Ecto neural progenitor cell (in vitro differentiated cells): ENCODE results near the gene HUNK.
"Not testable (repeated sequence)": the region's sequence is repeated elsewhere in the genome, so short reads cannot be mapped to it uniquely, and the experiment has no call there.

Experiments used
- DNase-seq: peaks from one replicate; pipeline ENCODE4 v3.0.0-alpha.2; 2018; ENCODE audit warnings: low spot score

Gene HUNK

DNA sequence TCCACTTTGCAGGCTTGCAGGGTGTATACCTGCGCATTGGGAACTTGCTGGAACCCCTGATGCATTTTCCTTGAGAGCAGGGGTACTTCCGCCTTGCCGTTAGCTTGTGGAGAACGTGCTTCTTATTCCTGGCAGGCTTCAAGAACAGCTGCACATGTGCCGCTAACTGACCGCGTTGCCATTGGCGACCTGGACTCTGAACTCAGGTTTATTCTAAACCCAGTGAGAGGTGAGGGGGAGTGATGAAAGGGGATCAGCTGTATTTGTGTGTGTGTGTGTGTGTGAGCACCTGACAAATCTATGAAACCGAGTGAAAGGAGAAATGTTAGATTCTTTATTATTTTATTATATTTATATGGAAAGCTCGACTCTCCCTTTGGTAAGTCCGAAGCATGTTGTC, 128.6 kb downstream of the HUNK start:
- DNase-seq: no peak

- no peak for DNase-seq
These were observed 130.6 kb downstream of the HUNK start for GRCh38 chr21:32003411-32003810.

- DNase-seq: no peak
These were observed 131.5 kb downstream of the HUNK start for GRCh38 chr21:32004291-32004690.

DNA sequence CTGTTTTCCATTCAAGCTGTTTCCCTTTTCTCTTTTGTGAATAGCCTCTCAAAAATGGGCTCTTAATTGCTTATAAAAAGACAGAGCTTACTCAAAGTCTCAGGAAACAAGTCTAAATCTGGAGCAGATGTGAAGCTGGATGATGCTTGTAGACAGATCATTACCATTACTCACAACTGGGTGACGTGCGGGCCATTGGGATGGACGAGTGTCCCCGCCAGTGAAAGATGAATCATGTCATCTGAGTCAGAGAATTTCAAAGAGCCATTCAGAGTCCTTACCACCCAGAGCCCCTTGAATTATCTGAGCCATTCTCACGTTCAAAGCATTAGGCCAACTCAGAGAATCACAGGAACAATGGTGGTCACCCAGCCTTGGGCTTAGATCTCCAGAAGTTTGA, 134.6 kb downstream of the HUNK start:
- DNase-seq: no peak

GRCh38 chr21:32008714-32009113, 135.9 kb downstream of the HUNK start:
- DNase-seq: no peak

GRCh38 chr21:32009263-32009662, 136.4 kb downstream of the HUNK start:
- DNase-seq: no peak

DNA sequence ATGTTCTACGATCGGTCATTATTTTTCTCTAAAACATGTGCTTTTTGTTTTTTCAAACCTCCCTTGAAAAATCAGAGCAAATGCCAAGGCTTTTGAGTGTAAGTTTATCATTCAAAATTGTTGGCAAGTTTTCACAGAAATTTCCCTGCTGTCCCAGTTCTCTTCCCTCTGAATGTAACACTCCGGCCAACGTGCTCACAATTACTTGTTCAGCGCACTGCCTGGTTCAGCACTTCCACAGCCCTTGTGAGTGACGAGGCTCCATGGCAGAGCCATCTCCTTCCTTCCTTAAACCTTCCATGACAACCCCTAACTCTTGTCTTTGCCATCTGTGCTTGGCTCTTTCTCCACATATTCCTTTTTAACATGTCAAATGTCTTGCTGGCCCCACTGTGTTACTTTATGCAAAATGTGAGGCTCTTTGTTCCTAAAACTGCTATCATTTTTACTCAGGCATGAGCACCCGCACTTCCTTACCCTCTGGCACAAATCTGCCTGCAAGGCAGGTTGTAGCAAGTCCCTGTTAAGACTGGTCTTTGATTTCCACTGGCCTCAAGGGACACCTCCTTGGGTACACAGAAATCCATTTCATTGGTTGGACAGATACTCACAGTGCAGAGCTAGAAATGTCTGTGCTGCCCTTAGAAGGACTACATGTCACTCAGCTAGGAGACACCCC, 142.8 kb downstream of the HUNK start:
- DNase-seq: no peak

- no peak for DNase-seq
These were observed 145.6 kb downstream of the HUNK start for GRCh38 chr21:32018381-32018780.

DNA sequence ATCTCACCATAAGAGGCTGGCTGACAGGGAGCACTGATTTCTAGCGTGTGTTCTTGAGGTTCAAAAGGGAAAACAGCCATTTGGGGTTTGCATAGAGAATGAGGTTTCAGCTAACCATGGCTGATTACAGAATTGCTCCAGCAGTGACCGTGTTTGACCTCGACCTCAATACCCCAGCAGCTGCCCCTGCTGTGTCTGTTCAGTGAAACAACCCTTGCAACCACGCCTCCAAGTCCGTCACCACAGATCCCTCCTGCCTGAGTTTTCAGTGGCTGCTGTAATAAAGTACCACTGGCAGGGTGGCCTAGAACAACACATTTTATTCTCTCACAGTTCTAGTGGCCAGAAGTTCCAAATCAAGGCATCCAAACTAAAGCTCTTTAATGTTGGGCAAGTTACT, 147.7 kb downstream of the HUNK start:
- no peak for DNase-seq

GRCh38 chr21:32021319-32021994, 148.6 kb downstream of the HUNK start:
- DNase-seq: no peak

GRCh38 chr21:32022146-32022545, 149.3 kb downstream of the HUNK start:
- DNase-seq: no peak

DNA sequence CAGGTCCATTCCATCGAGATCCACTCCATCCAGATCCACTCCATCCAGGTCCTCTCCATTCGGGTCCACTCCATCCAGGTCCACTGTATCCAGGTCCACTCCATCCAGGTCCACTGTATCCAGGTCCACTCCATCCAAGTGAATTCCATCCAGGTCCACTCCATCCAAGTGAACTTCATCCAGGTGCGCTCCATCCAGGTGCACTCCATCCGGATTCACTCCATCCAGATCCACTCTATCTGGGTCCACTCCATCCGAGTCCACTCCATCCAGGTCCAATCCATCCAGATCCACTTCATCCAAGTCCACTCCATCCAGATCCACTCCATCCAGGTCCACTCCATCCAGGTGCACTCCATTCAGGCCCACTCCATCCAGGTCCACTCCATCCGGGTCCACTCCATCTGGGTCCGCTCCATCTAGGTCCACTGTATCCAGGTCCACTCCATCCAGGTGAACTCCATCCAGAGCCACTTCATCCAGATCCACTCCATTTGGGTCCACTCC, 157.4 kb downstream of the HUNK start:
- no peak for DNase-seq

DNA sequence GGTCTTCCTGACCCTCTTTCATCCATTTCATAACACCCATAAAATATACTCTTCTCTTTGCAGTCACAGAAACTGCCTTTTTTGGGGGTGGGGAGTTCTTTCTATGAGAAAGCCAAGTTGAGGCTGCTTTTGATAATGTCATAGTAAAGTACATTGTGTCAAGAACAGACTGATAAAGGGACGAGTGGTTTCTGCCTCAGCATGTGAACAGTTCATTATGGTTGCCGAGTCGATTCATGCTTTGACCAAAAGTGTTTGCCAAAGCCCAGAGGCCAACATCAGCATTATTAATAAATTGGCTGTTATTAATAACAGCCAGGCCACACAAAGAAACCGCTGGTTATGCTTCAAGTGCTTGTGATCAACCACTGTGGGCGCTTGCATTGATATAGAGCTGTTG, 162.0 kb downstream of the HUNK start:
- DNase-seq: no peak

DNA sequence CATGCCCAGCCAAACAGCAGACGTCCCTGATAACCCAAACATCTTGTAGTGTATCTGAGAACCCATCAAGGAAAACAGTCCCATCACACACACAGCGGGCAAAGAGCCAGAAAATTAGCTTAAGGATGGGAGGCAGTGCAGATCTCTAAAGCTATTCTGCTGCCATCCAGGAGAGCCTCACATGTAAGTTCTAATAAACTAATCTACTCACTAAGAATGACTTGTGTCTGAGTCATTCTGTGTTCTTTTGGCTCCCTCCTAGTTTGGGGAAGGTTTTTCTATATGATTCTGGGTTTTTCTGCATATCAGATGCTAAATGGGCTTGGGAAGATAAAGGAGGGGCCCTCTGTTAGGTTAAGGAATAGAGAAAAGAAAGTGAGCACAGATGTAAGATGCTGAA, 162.8 kb downstream of the HUNK start:
- DNase-seq: no peak

- no peak for DNase-seq
These were observed 163.9 kb downstream of the HUNK start for GRCh38 chr21:32036756-32037155.

- not testable (repeated sequence) for DNase-seq
These were observed 165.9 kb downstream of the HUNK start for GRCh38 chr21:32038751-32039150.

DNA sequence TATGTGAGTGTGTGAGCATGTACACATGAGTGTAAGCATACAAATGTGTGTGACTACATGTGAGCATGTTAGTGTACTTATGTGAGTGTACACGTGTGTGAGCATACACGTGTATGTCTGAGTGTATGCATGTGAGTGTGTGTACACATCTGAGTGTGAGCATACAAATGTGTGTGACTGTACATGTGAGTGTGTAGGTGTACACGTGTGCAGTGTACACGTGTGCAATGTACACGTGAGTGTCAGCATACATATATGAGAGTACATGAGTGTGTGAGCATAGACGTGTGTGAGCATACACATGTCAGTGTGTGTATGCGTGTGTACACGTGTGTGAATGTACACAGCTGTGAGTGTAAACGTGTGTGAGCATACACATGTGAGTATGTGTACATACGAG, 170.6 kb downstream of the HUNK start:
- DNase-seq: peak; percentile 32

DNA sequence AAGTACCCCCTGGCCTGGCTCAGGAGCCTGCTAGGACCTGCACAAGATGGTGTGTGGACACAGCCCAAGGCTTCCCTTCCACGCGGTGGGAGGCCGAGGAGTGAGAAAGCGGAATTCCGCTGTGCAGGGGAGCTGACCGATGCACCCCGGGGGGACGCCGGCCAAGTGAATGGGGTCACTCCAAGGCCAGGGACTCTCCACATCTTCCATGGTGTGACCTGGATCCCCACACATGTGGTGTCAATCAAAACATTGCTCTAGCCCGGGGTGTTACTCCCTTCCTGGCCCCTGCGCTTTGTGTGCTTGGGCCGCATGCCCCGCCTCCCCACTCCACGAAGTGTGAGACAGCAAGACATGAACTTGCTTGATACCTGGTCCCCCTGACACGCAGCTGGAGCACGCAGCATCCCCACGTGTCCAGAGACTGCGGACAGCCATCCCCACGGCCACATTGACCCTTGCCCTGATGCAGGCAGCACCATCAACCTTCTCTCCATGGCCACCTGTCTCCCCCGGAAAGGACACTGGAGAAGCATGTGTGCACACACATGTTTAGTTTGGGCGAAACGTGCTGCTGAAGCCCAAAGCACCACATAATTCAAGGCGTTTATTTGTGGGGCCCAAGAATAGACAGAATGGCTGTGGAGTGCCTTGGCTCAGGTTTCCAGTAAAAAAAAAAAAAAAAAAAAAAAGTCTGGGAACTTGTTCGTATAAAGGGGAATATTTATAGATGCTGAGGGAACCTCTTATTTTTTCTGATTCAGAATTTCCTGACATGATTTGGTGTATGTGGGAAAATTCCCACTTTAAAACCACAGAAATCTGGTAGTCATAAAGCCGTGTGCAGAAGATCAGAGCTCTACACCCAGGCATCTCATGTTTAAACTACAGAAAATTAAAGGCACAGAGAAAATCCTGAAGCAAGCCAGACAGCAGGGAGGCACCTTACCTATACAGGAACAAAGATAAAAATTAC, 171.7 kb downstream of the HUNK start:
- DNase-seq: peak; percentile 23

DNA sequence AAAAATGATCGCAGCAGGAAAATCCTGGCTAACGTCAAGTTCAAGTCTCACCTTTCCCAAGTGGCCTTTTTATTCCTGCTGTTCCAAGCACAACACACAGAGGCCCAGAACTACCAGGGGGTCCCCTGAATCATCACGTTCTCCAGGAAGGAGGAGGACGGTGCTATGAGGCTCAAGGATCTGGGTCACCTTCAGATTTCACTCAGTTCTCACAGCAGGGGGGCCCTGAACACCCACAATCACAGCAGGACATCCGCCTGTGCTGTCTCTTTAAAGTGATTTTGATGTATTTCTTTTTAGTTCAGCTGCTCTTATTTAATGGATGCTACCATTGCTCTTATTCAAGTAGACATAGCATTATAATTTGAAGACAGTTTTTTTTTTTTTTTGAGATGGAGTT, 173.4 kb downstream of the HUNK start:
- DNase-seq: no peak

- no peak for DNase-seq
These were observed 175.5 kb downstream of the HUNK start for GRCh38 chr21:32048353-32048752.
